NCI-H526 (cell line): Measurements from ENCODE around the gene TTLL11.

Source experiments
- DNase-seq, 2 experiments: peaks; one replicate each; lab custom pipeline; 2025; lab: John Stamatoyannopoulos, UW

The TTLL11 gene

DNA sequence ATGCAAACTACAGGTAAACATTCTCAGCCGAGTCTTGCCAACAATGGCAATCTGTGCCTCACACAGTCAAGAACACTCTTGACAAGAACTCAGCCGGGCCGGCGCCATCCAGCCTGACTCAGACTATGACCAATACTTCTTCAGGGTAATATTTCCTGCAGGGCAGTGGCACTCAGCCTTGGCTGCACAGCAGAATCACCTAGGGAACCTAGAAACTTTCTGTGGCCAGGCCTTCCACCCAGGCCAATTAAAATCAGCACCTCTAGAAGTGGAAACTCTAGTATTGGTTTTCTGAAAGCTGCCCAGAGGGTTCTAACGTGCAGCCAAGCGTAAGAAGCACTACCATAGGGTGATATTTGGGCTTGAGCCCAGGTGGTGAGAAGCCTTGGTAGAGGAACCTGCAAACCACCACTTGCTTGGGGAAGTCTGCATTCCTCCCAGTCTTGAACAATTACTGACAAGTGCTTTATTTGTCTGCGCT lies 120.6 kb downstream of the TTLL11 start:
- DNase-seq: peak in 1 of 2 experiments; percentile 36

GRCh38 chr9:121968056-121968455 lies 125.1 kb downstream of the TTLL11 start:
- no peak for DNase-seq

DNA sequence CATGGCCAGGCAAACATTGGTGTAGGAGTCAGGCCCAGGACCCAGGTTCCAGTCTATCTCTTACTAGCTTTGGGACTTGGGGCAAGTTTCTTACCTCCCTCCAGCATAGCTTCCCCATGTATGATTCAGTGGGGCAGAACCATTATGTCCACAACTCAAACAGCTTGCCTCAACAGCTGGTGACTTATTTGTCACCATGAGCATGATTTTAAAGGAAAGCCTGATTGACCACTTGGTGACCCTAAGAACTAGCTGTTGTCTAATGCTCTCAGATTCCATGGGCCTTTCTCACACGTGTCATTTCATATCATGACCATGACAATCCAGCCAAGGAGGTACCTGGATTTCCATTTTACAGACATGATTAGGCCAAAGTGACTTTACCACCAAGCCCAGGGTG lies 126.4 kb downstream of the TTLL11 start:
- DNase-seq: no peak

GRCh38 chr9:121963528-121963995 lies 129.5 kb downstream of the TTLL11 start:
- DNase-seq: no peak

DNA sequence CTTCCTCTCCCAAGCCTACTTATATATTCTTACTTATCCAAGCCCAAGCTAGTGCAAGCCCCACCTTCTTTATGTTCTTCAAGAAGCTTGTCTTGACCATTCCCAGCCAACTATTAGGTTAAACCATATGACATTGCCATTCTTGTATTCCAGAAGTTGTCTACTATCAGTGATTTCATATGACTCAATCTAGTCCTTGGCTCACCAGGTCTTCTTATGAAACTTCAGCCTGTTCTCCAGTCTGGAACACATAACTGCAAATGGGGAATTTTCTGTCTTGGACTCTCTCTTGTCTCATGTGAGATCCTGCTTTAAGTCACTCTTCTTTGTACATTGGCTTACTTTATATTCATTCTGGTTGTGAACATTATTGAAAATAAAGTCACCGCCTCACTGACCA lies 130.7 kb downstream of the TTLL11 start:
- DNase-seq: no peak

- DNase-seq: no peak
These were observed 132.4 kb downstream of the TTLL11 start for GRCh38 chr9:121960665-121961064.

DNA sequence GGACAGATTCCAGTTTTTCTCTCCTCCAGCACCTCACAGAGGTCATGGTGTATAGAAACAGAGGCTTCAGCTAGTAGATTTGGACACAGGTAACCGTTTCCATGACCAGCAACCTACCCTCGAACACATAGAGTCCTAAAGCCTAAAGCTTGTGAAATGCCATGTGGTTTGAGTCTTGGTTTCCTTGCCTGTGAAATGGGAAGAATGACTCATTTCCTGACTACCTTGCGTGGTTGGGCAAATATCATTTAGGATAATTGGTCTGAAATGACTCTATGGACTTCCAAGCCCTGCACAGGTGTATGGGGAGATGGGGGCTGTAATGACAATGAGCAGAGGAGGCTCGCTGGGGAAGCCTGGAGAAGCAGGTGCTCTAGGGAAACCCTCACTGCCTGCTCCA lies 134.6 kb downstream of the TTLL11 start:
- DNase-seq: no peak

- no peak for DNase-seq
These were observed 136.3 kb downstream of the TTLL11 start for GRCh38 chr9:121956808-121957207.

- DNase-seq: no peak
These were observed 137.5 kb downstream of the TTLL11 start for GRCh38 chr9:121955649-121956048.

GRCh38 chr9:121954477-121955140 lies 138.5 kb downstream of the TTLL11 start:
- no peak for DNase-seq

GRCh38 chr9:121952611-121953010 lies 140.5 kb downstream of the TTLL11 start:
- no peak for DNase-seq

- no peak for DNase-seq
These were observed 142.2 kb downstream of the TTLL11 start for GRCh38 chr9:121950866-121951265.

DNA sequence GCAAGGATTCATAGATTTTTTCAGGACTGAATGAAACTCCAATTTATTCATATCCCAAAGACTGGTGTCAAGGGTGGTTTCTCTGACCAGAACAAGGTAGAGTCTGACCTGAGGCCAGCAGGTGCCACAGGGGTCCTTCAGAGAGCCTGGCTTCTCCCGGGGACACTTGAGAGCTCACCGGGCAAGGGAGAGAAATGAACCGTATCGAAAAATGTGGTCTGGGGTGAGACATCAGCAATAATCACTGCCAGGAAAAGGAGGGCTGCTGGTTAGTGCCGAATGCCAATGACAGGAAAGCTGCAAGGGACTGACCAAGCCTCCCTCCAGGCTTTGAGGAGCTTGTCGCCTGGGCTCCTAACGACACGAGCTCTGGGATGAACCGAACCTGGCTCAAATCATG lies 142.7 kb downstream of the TTLL11 start:
- no peak for DNase-seq

- no peak for DNase-seq
These were observed 143.3 kb downstream of the TTLL11 start for GRCh38 chr9:121949766-121950165.

- DNase-seq: no peak
These were observed 143.7 kb downstream of the TTLL11 start for GRCh38 chr9:121949364-121949763.

GRCh38 chr9:121947775-121948174 lies 145.3 kb downstream of the TTLL11 start:
- DNase-seq: no peak

DNA sequence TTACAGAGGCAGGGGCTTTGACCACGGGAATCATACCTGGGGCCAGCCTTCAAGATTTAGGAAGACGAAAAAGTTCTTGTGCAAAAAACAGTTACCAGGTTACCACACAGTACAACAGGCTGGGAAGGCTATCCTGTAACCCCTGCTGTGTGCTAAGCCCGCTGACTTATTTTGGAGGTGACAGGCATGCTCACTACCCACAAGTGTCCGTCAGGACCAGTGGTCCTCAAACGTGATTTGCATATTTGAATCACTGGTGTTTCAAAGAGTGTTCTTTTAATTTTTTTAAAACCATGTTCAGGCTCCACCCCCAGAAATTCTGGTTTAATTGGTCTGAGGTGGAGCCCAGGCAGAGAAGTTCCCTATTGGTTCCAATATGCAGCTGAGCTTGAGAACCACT lies 146.6 kb downstream of the TTLL11 start:
- no peak for DNase-seq

DNA sequence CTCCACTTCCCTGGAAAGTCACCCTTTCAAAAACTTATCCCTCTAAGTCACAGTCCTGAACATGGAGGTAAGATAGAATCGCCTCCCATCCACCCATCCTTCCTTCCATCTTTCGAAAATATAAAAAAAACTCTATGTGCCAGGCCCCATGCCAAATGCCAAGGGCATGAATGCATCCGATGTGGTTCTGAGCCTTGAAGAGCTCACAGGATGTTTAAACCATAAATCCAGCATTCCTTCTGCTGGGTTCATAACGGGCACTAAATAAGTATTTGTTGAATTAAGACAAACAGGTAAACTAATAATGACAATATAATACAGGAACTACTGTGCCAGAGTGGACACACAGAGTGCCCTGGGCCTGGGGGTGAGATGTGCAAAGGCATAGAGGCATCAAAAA lies 147.3 kb downstream of the TTLL11 start:
- no peak for DNase-seq

DNA sequence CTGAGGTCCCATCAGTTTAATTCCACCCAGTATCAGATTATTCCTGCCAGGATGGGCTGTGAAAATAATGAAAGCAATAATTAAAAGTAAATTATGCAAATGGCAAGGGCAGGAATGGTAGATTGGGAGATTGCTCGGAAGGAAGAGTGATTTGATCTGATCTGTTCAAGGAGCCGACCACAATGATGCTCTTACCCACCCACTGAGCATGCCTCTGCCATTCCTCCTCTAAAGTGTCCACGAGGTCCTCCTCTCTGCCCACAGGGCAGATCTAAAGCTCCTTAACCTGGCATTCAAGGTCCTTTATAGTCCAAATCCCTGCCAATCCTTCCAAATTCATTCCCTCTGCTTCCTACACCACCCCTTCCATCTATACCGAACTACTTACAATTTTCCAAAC lies 147.8 kb downstream of the TTLL11 start:
- DNase-seq: no peak

DNA sequence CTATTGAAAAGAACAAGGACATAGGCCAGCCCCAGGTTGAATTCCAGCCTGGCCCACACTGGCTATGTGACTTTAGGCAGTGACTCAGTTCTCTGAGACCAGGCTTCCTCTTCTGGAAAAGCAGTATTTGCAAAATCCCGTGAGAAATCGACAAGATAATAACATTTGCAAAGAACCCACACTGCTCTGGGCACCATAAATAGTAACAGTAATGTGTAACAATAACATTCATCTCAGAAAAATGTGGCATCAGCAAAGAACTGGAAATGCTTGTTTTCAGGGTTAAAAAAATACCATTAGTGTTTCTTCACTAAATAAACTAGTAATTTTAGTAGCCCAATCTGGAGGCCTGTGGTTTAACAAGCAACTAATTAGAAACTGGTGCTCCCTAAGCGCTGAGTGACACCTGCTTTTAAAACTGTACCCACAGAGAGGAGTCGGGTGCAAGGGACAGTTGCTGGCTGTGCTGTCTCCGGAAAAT lies 148.4 kb downstream of the TTLL11 start:
- DNase-seq: no peak

GRCh38 chr9:121943463-121943862 lies 149.6 kb downstream of the TTLL11 start:
- DNase-seq: no peak

DNA sequence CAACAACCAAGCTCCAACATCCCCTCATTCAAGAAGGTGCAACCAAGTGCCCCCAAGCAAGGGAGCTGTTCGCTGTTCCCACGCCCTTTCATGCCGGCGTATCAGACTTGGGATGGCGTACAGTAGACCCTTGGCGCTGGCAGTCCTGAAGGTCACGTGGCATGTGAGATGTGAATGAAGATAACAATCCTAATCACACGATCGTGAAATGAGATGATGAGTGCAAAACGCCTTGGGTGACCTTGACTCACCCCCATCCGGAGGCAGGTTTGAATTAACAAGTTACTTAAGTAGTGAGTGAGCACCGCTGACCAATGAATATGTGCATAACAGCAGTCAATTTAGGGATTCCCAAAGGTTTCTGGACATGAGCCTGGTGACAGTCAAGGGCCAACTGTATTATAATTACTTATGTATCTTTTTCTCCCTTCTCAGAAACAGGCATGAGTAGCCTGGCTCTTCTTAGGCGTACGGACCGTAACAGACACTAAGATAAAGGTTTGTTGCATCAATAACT lies 150.2 kb downstream of the TTLL11 start:
- DNase-seq: no peak

GRCh38 chr9:121942313-121942712 lies 150.8 kb downstream of the TTLL11 start:
- DNase-seq: no peak

GRCh38 chr9:121939643-121940042 lies 153.5 kb downstream of the TTLL11 start:
- DNase-seq: no peak
